Gastrocnemius medialis (tissue), 4 donors: ENCODE results near the gene IARS2.
"Not testable (repeated sequence)": the region's sequence is repeated elsewhere in the genome, so short reads cannot be mapped to it uniquely, and the experiment has no call there.

Source experiments
- CTCF ChIP-seq, 5 experiments: fragments of 450-650 bp in 3 of 5; fragments of 200-600 bp in 2 of 5; sonication (generic) in 2 of 5; IDR thresholded peaks in 4 of 5; conservative IDR thresholded peaks in 1 of 5; 1 replicate in 4 of 5; 2 replicates in 1 of 5; pipeline ENCODE4 v1.5.1; 2016 to 2019; ENCODE audit warnings: antibody characterized with exemption in 5 of 5, mild to moderate bottlenecking in 3 of 5, moderate library complexity in 3 of 5
- POLR2A ChIP-seq, 2 donors: fragments of 450-650 bp; IDR thresholded peaks; one replicate each; pipeline ENCODE4 v1.6.1; 2017; ENCODE audit warnings: antibody characterized with exemption in 2 of 2, mild to moderate bottlenecking in 2 of 2, moderate library complexity in 2 of 2

GRCh38 chr1:220110473-220110872 lies 16.5 kb downstream of the IARS2 start:
- TF ChIP-seq CTCF (IDR thresholded peaks at IDR 0.05 in 4 of 5, conservative IDR thresholded peaks at IDR 0.05 in 1 of 5); POLR2A (IDR thresholded peaks at IDR 0.05): not testable (repeated sequence)
